A549 (cell line): ENCODE measurements around the gene ADAP1.

ENCODE experiments used
- CHD2 ChIP-seq: fragments of 150-350 bp; IDR thresholded peaks from 2 replicates; pipeline ENCODE4 v1.6.1; 2014; ENCODE audit warnings: low read length; ENCODE audit not compliant: partially characterized antibody
- EP300 ChIP-seq, 2 experiments: fragments of >200 bp; sonication (Bioruptor Twin); formaldehyde crosslinking; IDR thresholded peaks; 2 replicates in 1 of 2; 3 replicates in 1 of 2; pipeline ENCODE4 v1.6.1; 2016 to 2017
- HOXA7 ChIP-seq: fragments of 250-450 bp; sonication (Bioruptor Pico); IDR thresholded peaks from 2 replicates; pipeline ENCODE4 v1.5.0; 2020; ENCODE audit warnings: mild to moderate bottlenecking, moderate library complexity
- KDM1A ChIP-seq: fragments of 200-600 bp; sonication (generic); IDR thresholded peaks from 2 replicates; pipeline ENCODE4 v1.6.1; 2016; ENCODE audit warnings: low read depth, mild to moderate bottlenecking
- KDM5A ChIP-seq: fragments of 200-600 bp; sonication (generic); IDR thresholded peaks from 2 replicates; pipeline ENCODE4 v1.6.1; 2016; ENCODE audit warnings: antibody characterized with exemption, mild to moderate bottlenecking
- MAFK ChIP-seq: fragments of 450-650 bp; IDR thresholded peaks from 2 replicates; pipeline ENCODE4 v1.6.1; 2014; ENCODE audit not compliant: partially characterized antibody
- POLR2A ChIP-seq: IDR thresholded peaks from 2 replicates; pipeline ENCODE4 v1.6.1; 2012; ENCODE audit warnings: mild to moderate bottlenecking, low read length
- RAD21 ChIP-seq, 2 experiments: fragments of >200 bp in 1 of 2; sonication (Bioruptor Twin) in 1 of 2; formaldehyde crosslinking in 1 of 2; IDR thresholded peaks in 1 of 2; conservative IDR thresholded peaks in 1 of 2; 2 replicates in 1 of 2; 3 replicates in 1 of 2; pipeline ENCODE4 v1.6.1; 2012 to 2018; ENCODE audit warnings: inconsistent platforms in 1 of 2
- RCOR1 ChIP-seq: fragments of 150-350 bp; IDR thresholded peaks from 2 replicates; pipeline ENCODE4 v1.6.1; 2014; ENCODE audit warnings: antibody characterized with exemption, low read length, low read depth
- RFX5 ChIP-seq: fragments of 450-650 bp; IDR thresholded peaks from 2 replicates; pipeline ENCODE4 v1.7.1; 2014; ENCODE audit warnings: antibody characterized with exemption, mild to moderate bottlenecking, moderate library complexity
- RNF2 ChIP-seq: fragments of 200-600 bp; sonication (generic); IDR thresholded peaks from 2 replicates; pipeline ENCODE4 v1.6.1; 2016; ENCODE audit warnings: low read depth, mild to moderate bottlenecking, antibody characterized with exemption, moderate library complexity, borderline replicate concordance
- TF ChIP-seq, protein P1 (sequence below): fragments of >200 bp; sonication (Bioruptor Twin); formaldehyde crosslinking; IDR thresholded peaks from 3 replicates; pipeline ENCODE4 v1.5.1; 2016
- TF ChIP-seq, protein P2 (sequence below): fragments of 200-600 bp; sonication (generic); IDR thresholded peaks from 2 replicates; pipeline ENCODE4 v1.6.1; 2016; ENCODE audit warnings: antibody characterized with exemption, mild to moderate bottlenecking, moderate library complexity
- TF ChIP-seq, protein P3 (sequence below): IDR thresholded peaks from 2 replicates; pipeline ENCODE4 v1.6.1; 2012

DNA sequence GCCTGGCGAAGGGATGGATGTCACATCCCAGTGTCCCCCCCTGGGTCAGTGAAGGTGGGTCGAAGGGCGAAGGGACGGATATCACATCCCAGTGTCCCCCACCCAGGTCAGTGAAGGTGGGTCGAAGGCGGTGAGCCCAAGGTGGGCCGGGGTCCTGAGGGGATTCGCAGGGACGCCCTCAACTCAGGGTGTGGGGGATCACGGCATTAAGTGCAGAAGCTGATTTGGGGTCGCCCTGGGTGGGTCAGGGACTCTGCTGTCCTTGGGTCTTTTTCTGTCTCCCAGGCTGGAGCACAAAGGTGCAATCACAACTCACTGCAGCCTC, 21.9 kb downstream of the ADAP1 start:
- TF ChIP-seq POLR2A (no peak), MAFK (no peak), CHD2 (no peak), KDM1A (no peak), KDM5A (no peak), HOXA7 (CRISPR knock-in tag) (no peak), RNF2 (no peak), RFX5 (no peak), EP300 (IDR thresholded peaks at IDR 0.05) (no peak), RAD21 (conservative IDR thresholded peaks at IDR 0.05 in 1 of 2, IDR thresholded peaks at IDR 0.05 in 1 of 2) (no peak), RCOR1 (no peak)
- TF ChIP-seq, protein P1, sequence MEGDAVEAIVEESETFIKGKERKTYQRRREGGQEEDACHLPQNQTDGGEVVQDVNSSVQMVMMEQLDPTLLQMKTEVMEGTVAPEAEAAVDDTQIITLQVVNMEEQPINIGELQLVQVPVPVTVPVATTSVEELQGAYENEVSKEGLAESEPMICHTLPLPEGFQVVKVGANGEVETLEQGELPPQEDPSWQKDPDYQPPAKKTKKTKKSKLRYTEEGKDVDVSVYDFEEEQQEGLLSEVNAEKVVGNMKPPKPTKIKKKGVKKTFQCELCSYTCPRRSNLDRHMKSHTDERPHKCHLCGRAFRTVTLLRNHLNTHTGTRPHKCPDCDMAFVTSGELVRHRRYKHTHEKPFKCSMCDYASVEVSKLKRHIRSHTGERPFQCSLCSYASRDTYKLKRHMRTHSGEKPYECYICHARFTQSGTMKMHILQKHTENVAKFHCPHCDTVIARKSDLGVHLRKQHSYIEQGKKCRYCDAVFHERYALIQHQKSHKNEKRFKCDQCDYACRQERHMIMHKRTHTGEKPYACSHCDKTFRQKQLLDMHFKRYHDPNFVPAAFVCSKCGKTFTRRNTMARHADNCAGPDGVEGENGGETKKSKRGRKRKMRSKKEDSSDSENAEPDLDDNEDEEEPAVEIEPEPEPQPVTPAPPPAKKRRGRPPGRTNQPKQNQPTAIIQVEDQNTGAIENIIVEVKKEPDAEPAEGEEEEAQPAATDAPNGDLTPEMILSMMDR, result no peak
- TF ChIP-seq, protein P2, sequence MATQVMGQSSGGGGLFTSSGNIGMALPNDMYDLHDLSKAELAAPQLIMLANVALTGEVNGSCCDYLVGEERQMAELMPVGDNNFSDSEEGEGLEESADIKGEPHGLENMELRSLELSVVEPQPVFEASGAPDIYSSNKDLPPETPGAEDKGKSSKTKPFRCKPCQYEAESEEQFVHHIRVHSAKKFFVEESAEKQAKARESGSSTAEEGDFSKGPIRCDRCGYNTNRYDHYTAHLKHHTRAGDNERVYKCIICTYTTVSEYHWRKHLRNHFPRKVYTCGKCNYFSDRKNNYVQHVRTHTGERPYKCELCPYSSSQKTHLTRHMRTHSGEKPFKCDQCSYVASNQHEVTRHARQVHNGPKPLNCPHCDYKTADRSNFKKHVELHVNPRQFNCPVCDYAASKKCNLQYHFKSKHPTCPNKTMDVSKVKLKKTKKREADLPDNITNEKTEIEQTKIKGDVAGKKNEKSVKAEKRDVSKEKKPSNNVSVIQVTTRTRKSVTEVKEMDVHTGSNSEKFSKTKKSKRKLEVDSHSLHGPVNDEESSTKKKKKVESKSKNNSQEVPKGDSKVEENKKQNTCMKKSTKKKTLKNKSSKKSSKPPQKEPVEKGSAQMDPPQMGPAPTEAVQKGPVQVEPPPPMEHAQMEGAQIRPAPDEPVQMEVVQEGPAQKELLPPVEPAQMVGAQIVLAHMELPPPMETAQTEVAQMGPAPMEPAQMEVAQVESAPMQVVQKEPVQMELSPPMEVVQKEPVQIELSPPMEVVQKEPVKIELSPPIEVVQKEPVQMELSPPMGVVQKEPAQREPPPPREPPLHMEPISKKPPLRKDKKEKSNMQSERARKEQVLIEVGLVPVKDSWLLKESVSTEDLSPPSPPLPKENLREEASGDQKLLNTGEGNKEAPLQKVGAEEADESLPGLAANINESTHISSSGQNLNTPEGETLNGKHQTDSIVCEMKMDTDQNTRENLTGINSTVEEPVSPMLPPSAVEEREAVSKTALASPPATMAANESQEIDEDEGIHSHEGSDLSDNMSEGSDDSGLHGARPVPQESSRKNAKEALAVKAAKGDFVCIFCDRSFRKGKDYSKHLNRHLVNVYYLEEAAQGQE, result no peak
- TF ChIP-seq, protein P3, sequence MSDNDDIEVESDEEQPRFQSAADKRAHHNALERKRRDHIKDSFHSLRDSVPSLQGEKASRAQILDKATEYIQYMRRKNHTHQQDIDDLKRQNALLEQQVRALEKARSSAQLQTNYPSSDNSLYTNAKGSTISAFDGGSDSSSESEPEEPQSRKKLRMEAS, result no peak
